Ovary (tissue), 3 donors: ENCODE data around the gene LDLRAD4.

Experiments used
- EP300 ChIP-seq: sonication (generic); formaldehyde crosslinking; IDR thresholded peaks from one replicate; pipeline ENCODE4 v1.6.1; 2017; ENCODE audit warnings: antibody characterized with exemption
- POLR2A ChIP-seq: fragments of 450-650 bp; IDR thresholded peaks from one replicate; pipeline ENCODE4 v1.6.1; 2017; ENCODE audit warnings: antibody characterized with exemption, mild to moderate bottlenecking, moderate library complexity
- TF ChIP-seq, protein P1 (sequence below), 3 donors: fragments of 450-650 bp in 2 of 3; fragments of 200-600 bp in 1 of 3; IDR thresholded peaks; one replicate each; pipeline versions ENCODE4 v1.5.1 to v1.8.0; 2016 to 2022; ENCODE audit warnings: antibody characterized with exemption in 3 of 3, mild to moderate bottlenecking in 1 of 3
- donor health status: DM: no; HTN: no; CAD: no.

DNA sequence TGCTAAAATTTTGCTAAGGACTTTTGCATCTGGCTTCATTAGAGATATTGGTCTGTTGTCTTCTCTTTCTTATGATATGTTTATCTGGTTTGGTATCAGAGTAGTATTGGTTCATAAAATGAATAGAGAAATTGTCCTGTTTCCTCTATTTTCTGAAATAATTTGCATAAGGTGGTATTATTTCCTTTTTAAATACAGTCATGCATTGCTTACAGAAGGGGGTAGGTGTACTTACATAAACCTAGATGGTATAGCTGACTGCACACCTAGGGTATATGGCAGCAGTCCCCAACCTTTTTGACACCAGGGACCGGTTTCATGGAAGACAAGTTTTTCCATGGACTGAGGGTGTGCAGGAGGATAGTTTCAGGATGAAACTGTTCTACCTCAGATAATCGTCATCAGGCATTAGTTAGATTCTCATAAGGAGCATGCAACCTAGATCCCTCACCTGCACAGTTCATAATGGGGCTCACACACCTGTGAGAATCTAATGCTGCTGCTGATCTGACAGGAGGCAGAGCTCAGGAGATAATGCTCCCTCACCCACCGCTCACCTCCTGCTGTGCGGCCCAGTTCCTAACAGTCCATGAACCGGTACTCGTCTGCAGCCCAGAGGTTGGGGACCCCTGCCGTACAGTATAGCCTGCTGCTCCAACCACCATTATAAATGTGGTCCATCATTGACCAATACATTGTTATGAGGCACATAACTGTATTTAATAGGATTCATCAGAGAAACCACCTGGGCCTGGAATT is 318.6 kb downstream of the LDLRAD4 start:
- TF ChIP-seq EP300 (no peak), POLR2A (no peak)
- TF ChIP-seq, protein P1, sequence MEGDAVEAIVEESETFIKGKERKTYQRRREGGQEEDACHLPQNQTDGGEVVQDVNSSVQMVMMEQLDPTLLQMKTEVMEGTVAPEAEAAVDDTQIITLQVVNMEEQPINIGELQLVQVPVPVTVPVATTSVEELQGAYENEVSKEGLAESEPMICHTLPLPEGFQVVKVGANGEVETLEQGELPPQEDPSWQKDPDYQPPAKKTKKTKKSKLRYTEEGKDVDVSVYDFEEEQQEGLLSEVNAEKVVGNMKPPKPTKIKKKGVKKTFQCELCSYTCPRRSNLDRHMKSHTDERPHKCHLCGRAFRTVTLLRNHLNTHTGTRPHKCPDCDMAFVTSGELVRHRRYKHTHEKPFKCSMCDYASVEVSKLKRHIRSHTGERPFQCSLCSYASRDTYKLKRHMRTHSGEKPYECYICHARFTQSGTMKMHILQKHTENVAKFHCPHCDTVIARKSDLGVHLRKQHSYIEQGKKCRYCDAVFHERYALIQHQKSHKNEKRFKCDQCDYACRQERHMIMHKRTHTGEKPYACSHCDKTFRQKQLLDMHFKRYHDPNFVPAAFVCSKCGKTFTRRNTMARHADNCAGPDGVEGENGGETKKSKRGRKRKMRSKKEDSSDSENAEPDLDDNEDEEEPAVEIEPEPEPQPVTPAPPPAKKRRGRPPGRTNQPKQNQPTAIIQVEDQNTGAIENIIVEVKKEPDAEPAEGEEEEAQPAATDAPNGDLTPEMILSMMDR (IDR thresholded peaks at IDR 0.05): no peak
